Dedifferentiated amniotic fluid mesenchymal stem cell (primary cell): ENCODE measurements around the gene MINDY2.

Source experiments
- DNase-seq: peaks from one replicate; pipeline ENCODE4 v3.0.0-alpha.2; 2016; ENCODE audit errors: extremely low spot score

MINDY2 gene, protein sequence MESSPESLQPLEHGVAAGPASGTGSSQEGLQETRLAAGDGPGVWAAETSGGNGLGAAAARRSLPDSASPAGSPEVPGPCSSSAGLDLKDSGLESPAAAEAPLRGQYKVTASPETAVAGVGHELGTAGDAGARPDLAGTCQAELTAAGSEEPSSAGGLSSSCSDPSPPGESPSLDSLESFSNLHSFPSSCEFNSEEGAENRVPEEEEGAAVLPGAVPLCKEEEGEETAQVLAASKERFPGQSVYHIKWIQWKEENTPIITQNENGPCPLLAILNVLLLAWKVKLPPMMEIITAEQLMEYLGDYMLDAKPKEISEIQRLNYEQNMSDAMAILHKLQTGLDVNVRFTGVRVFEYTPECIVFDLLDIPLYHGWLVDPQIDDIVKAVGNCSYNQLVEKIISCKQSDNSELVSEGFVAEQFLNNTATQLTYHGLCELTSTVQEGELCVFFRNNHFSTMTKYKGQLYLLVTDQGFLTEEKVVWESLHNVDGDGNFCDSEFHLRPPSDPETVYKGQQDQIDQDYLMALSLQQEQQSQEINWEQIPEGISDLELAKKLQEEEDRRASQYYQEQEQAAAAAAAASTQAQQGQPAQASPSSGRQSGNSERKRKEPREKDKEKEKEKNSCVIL

DNA sequence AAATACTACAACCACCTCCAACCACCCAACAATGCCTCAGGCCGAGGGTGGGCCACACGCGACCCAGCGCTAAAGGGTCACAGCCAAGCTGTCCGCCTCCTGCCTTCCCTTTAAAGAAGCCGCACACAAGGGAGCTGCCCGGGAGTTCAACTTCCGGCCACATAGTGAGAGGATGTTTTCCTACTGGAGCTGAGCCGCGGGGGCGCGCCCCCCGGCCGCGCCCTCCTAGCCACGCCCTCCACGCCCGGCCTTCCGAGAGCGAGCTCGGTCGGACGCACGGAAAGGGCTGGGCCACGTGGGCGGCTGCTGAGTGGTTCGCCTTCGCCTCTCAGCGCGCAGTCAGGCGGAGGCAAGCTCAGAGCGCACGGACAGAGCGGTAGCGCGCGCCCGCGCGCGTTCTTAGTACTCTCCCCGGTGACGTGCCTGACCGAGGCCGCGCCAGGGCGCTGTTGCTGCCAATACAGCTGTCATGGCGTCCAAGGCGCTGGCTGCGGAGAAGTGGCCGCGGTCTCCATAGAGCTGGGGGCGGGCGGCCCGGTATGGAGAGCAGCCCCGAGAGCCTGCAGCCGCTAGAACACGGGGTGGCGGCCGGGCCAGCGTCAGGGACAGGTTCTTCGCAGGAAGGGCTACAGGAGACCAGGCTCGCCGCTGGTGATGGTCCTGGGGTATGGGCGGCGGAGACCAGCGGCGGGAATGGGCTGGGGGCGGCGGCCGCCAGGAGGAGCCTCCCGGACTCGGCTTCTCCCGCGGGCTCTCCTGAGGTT lies at the start of gene MINDY2:
MINDY2 (plus strand) TSS at position 446 of the 764 bp plus-strand sequence; CDS start at position 540, 94 bp downstream.
- peak; percentile 99 for DNase-seq

DNA sequence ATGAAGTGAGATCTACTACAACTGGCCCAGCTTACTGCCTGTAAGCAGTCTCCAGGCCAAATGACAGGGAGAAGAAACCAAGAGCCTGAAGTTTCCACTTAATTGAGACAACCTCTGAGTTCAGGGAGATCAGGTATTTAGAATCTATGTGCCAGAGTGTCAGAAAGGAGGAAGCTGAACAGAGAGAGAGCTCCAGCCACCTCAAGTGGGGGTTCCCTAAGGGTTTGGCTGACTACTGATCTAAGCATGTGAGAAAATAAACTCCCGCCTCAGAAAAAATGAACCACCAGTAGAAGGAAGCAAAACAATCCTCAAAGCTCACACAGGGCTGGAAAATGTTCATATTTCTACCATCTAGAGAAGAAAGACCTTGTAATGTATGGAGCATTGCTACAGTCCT lies 46.6 kb upstream of the MINDY2 start:
- DNase-seq, result no peak

GRCh38 chr15:58726867-58727266 lies 44.2 kb upstream of the MINDY2 start:
- no peak for DNase-seq

- peak; percentile 63 for DNase-seq
Observed at GRCh38 chr15:58731756-58732535, 39.2 kb upstream of the MINDY2 start.

- no peak for DNase-seq
Observed at GRCh38 chr15:58732625-58733363, 38.3 kb upstream of the MINDY2 start.

GRCh38 chr15:58734859-58735258 lies 36.2 kb upstream of the MINDY2 start:
- no peak for DNase-seq

GRCh38 chr15:58736018-58736643 lies 35.0 kb upstream of the MINDY2 start:
- no peak for DNase-seq

DNA sequence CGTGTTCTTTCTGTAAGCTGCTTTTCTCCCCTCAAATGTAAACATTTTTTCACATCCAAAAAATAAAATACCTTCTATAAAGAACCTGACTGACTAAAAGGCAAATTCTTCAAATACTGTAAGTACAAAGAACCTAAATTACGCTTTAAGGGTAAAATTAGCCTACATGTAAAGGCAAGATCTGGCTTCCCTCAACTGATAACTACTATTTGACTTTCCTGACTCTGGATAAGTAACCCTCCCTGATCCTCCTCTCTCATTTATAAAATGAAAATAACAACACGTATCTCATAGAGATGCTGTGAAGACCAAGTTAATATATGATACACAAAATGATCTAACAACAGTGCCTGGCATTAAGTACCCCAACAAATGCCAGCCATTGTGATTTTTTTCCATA lies 33.8 kb upstream of the MINDY2 start:
- DNase-seq, result no peak

DNA sequence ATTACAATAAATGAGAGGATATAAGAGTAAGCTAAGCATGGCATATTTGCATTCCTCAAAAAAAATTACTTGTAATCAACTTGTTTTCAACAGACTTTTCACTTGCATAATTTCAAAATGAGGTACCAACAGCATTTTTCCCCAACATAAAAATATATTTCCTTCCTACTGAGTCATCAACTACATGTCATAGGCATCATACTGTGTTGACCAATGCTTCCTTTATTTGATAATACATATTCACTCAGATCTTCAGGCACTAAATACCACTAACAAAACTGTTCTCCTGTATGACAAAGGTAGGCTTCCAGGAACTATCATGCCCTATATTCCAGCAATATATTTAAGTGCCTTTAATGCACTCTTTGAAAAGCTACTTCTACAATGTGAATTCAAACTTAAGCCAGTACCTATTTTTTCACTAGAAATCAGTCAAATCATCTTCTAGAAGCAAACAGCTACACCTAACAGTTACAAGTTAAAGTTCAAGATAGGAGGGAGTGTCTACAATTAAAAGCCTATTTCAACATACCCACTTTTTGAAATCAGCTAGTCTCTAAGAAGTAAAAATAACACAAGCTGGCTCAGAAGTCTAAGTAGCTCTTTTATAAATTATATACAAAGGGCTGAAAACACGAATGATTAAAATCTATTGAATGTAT lies 32.9 kb upstream of the MINDY2 start:
- no peak for DNase-seq

- DNase-seq, result no peak
Observed at GRCh38 chr15:58740436-58740835, 30.7 kb upstream of the MINDY2 start.

DNA sequence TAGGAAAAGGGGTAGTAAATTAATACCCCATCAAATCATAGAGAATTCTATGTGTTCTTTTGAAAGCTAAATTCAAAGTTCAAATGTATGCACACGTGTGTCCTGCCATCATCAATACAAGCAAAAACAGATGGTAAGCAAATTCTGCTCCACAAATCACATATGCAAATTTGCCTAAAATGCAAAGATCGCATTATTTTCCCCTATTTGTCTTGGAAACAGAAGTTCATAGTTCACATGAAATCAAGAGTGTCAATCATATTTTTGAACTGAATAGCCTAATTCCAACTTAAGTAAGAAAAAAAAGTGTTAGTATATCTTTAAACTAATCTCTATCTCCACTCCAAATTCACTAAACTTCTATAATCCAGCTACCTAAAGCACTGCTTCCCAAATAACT lies 30.1 kb upstream of the MINDY2 start:
- no peak for DNase-seq

DNA sequence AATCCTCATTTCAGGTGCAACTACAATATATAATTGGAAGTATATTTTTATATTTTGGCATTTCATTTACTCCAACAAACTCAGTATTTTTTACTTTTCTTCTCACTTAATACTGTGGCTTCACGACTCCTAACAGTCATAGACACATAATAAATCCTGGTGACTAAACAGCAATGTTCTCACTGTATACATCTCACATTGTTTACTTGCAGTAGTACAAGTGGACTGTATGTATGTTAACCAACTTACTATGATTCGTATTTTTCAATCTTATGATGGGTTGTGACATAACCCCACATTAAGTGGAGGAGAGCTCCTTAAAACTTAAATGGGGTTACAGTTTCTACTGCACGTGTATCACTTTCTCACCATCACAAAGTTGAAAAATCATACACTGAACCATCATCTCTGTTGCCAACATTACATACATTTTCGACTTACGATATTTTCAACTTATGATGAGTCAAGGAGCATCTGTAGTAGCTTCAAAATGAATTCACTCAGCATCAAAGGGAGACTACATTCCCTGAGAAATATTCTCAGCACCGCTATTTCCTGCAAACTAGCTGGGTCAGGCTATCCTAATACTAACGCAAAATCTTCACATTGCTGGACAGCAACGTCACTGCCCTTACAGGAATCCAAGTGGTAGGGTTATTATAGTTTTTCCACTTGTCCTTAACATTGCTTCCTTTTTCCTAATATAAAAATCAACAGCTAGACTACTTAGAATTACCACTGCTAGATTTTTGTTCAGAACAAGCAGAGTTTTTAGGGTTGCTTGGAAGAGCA lies 28.9 kb upstream of the MINDY2 start:
- DNase-seq, result no peak

DNA sequence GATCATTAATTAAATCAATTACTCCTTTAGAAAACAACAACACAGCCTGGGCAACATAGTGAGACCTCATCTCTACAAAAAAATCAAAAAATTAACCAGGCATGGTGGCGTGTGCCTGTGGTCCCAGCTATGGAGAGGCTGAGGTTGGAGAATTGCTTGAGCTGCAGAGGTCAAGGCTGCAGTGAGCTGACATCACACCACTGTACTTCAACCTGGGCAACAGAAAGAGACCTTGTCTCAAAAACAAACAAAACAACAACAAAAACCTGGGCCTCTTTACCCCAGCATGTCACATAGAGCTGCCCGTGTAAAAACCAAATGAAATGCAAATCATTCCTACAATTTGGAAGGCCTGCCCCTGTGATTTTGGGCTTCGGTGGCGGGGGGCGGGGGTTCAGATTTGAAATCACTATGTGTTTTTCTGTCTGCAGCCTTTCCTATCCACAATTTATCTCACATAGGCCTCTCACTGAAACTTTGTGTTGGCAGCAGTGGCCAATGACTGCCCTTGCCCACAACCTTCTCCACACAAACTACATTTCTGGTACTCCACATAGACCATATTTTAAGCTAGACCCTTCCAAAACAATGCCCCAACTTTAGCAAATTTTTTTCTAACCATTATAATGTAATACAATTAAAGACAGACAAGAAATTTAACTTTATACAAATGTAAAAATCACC lies 28.1 kb upstream of the MINDY2 start:
- DNase-seq, result no peak

- no peak for DNase-seq
Observed at GRCh38 chr15:58746174-58746573, 24.9 kb upstream of the MINDY2 start.

GRCh38 chr15:58748040-58748851 lies 22.9 kb upstream of the MINDY2 start:
- no peak for DNase-seq

DNA sequence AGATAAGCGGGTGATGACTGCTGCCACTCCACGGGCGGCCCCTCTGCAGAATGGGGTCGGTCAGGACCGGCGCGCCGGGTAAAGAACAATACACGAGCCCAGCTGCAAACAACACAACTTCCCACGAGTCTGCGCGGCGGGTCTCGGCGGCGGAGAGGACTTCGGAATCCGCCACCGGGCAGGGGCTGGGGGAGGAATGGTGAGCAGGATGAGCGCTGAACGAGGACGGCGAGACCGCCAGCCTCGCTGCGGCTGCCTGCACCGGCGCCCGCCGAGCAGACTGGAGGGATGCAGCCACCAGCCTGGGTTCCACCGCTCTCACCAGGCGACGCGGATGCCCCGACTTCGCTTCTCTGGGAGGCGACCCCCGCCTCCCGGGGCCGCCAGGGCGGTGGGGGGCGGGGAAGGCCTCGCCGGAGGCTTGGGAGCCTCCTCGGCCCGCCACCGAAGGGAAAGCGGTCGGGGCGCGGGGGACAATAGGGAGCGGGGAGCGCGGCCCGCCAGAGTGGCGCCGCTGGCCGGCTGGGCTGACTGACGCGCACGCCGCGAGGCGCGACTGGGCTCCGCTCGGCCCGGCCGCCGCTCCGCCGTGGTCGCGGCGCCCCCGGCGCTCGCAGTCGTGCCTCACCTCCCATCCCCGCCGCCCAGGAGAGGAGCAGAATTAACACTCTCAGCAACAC lies 22.1 kb upstream of the MINDY2 start:
- peak; percentile 31 for DNase-seq
